Fibroblast of mammary gland (primary cell): ENCODE results near the gene DCC.

ENCODE experiments used
- DNase-seq: peaks from one replicate; pipeline ENCODE4 v3.0.0-alpha.2; 2010; ENCODE audit warnings: low read depth
- H3K4me3 ChIP-seq: 2 replicates; pipeline ENCODE4 v1.5.1; 2011; ENCODE audit warnings: low read depth, mild to moderate bottlenecking, low read length, moderate library complexity; ENCODE audit not compliant: control insufficient read depth
- CTCF ChIP-seq: conservative IDR thresholded peaks from 2 replicates; pipeline ENCODE4 v1.5.1; 2011; ENCODE audit warnings: low read depth, low read length, inconsistent platforms; ENCODE audit not compliant: control insufficient read depth, insufficient read depth

Gene DCC

GRCh38 chr18:52481116-52481515 is 141.1 kb downstream of the DCC start:
- no peak overlapping the region for H3K4me3 ChIP-seq
- DNase-seq = no peak
- TF ChIP-seq CTCF = no peak

- TF ChIP-seq CTCF = no peak
- no peak overlapping the region for H3K4me3 ChIP-seq
- no peak for DNase-seq
Measured at GRCh38 chr18:52484977-52485376, 145.0 kb downstream of the DCC start.

- no peak for DNase-seq
- TF ChIP-seq CTCF = no peak
Measured at GRCh38 chr18:52486052-52486451, 146.1 kb downstream of the DCC start.

GRCh38 chr18:52489396-52490306 is 149.7 kb downstream of the DCC start:
- no peak overlapping the region for H3K4me3 ChIP-seq
- no peak for DNase-seq
- TF ChIP-seq CTCF = no peak

More at GRCh38 chr18:52486052-52486451, 146.1 kb downstream of the DCC start:
- H3K4me3 ChIP-seq = no peak overlapping the region

GRCh38 chr18:52496426-52496825 is 156.4 kb downstream of the DCC start:
- H3K4me3 ChIP-seq = no peak overlapping the region
- DNase-seq = no peak
- no peak for TF ChIP-seq CTCF

GRCh38 chr18:52499016-52499415 is 159.0 kb downstream of the DCC start:
- TF ChIP-seq CTCF = no peak
- no peak for DNase-seq
- no peak overlapping the region for H3K4me3 ChIP-seq

GRCh38 chr18:52499644-52500043 is 159.6 kb downstream of the DCC start:
- DNase-seq = peak; percentile 0
- no peak for TF ChIP-seq CTCF
- no peak overlapping the region for H3K4me3 ChIP-seq
